ENCODE data around the gene GFRA4.
A peak's percentile ranks its signal among the peaks of the same experiment; 100 is the strongest.

Gene GFRA4, protein sequence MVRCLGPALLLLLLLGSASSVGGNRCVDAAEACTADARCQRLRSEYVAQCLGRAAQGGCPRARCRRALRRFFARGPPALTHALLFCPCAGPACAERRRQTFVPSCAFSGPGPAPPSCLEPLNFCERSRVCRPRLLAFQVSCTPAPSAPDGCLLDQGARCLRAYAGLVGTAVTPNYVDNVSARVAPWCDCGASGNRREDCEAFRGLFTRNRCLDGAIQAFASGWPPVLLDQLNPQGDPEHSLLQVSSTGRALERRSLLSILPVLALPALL

DNA sequence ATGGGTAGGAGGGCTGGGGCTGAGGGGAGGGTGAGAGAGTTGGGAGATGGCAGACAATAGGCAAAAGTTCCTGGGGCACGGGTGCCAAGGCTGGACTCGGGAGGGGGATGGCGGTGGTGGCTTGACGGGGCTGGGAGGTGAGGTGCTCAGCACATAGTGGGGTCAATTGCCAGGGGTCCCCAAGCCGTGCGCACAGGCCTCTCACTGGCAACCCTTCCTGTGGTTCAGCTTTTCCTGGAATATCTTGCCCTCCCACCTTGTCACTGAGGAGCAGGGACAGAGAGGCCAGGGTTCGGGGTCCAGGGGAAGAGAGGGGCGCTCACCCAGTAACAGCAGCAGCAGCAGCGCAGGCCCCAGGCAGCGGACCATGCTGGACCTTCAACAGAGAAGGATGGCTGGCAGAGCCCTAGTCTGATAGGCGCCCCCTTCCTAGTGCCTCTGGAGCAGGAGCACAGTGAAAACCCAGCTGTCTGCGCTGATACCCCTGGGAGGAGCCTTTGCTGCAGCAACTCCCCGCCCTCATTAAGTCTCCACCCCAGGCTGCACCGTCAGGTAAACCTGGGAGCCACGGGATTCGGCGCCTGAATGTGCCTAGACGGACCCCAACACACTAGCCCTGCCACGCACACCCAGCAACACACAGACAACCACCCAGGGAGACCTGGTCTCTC is at the start of gene GFRA4:
Gene GFRA4 (minus strand): TSS at position 369 of the 671 bp plus-strand sequence. CDS start 0 bp downstream, at position 369.
- DNase-seq = no peak

DNA sequence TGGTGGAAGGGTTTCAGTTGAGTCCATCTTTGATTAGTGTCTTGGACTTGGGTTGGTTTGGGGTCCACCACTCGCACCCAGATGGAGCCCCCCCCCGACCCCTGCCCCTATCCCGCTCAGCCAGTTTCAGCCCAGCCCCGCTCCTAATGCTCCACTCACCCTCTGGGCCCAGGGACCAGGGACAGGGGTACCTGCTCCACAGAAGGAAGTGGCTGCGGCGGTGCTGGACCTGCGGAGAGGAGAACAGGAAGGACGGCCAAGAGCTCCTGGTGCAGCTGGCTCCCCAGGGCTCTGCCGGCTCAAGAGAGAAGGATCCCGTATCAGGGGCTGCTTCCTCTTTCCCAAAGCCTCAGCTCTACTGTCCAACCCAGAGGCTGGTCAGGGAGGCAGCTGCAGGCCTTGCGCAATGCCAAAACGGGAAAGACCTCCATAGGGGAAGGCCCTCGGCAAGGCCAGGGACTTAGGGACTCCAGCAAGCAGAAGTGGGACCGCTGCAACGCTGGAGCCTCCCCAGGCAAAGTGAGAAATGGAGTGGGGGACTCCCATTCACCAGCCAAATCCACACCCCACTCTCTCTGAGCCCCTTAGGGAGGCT is 49.2 kb upstream of the GFRA4 start, which contains the start of gene SIGLEC1:
Gene SIGLEC1 (minus strand): TSS at position 322 of the 595 bp plus-strand sequence. CDS start 5,472 bp downstream, outside the sequence.
- DNase-seq = peak; percentile 5

DNA sequence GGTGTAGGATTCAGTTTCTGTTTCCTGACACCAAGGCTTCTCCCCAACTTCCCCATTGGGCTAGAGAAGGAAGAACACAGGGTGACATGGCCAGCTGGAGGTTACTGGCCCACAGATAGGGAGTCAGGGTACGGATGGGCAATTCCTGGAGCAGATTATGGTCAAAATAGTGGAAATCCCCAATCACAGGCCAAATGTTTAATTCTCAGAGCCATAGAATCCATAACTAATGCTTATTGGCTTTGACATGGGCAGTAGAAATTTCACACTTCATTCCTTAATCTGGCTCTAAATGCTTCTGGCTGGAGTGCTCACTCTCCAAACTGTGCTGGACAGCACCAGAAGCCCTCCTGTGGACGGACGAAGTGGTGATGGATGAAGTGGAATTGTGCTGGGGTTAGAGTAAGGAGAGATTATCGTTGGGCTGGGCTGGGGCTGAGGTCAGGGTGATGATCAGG is 48.3 kb upstream of the GFRA4 start:
- DNase-seq = no peak

DNA sequence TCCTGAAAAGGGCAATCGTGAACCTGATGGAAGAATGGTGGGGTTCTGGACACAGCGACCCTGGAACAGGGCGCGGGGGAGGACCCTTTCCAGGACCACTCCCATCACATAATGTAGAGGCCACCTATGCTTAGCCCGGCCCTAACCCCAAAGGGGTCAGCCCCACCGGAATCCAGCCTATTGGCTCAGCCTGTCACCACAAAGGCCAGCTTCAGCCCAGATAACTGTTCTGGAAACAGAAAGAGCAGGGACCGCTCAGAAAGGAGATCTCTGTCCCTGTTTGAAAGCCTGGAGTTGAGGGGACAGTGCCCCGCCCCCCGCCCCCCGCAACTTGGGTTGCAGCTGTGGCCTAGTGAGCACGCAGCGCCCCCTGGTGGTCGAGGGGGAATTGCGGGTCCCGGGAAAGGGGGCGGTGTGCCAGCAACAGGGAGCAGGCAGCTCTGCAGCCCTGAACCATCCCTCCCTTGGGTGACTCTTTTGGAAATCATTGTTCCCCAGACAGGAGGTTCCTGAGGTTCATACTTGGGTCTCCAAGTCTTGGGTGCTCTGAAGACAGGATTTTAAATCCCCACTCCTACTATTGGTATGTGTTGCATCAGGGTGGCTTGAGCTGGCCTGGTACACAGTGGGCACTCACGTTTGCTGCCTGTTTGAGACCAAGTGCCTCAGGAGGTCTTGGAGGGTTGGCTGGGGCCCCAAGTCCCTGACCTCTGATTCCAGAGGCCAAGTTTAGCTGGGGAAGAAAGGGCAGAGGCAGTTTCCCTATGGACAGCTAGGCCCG is 47.7 kb upstream of the GFRA4 start:
- peak; percentile 90 for DNase-seq

DNA sequence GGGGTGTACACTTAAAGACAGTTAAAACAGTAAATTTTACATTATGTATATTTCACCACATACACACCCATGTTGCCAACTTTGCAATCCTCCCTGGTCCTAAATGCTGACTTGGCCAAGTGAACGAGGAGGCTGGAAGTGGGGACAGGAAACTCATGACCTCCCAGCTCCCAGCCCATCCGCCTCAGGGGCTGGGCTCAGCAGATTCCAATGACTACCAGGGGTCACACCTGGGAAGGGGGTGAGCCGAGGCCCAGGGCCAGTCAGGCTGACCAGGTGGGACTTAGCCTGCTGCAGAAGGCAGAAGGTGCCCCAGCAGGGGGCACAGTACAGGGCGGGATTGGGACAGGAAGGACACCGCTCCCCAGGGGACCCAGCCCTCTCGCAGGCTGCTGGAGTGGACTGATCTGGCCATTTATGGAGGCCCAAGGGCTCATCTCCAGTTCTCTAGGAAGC is 46.8 kb upstream of the GFRA4 start:
- peak; percentile 41 for DNase-seq

DNA sequence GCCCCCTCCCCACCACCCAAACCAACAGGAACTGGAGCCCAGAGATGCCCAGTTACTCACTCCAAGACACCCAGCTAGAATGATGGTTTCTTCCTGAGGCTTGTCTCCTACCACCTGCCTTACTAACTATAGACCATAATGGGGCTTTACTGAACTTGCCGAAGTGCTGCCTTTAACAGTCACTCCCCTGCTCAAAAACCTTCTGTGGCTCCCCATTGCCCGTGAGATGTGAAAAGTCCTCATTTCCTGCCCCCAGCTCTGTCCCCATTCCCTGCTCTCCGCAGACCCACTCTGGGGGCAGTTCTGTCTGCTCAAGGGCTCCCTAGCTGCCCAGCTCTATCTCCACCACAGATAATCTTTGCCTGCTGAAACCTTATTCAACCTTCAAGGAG is 44.3 kb upstream of the GFRA4 start:
- peak; percentile 7 for DNase-seq

DNA sequence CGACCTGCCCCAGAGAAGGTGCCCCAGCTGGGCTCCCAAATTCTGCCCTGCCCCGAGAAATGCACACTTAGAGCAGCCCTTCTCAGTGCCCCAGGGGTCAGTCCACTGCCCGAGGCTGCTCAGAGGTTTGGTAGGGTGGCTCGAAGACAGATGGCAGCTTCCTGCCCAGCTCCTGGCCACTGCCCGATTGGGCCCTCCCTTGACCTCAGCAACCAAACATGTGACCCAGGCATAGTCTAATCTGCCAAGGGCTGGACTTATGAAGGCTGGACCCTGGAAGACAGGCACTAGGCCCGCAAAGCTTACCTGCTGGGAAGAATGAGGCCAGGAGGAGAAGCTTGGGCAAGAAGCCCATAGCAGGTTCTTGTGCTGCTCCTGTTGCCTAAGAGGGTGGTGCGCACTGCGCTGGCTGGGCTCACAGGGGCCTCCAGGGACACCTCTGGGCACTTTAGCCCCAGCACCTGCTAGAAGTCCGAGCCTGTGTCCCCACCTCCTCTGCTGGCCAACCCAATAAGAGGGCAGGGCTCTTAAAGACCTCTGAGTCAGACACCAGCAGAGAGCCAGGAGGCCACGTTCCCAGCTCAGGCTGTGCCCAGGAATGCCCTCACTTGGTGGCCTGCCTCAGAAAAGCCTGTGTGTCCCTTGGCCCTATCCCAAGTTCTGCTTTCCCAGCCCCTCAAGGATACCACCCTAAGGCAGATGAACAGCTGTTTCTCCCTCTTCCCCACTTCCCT is 43.7 kb upstream of the GFRA4 start:
- DNase-seq = peak; percentile 6

DNA sequence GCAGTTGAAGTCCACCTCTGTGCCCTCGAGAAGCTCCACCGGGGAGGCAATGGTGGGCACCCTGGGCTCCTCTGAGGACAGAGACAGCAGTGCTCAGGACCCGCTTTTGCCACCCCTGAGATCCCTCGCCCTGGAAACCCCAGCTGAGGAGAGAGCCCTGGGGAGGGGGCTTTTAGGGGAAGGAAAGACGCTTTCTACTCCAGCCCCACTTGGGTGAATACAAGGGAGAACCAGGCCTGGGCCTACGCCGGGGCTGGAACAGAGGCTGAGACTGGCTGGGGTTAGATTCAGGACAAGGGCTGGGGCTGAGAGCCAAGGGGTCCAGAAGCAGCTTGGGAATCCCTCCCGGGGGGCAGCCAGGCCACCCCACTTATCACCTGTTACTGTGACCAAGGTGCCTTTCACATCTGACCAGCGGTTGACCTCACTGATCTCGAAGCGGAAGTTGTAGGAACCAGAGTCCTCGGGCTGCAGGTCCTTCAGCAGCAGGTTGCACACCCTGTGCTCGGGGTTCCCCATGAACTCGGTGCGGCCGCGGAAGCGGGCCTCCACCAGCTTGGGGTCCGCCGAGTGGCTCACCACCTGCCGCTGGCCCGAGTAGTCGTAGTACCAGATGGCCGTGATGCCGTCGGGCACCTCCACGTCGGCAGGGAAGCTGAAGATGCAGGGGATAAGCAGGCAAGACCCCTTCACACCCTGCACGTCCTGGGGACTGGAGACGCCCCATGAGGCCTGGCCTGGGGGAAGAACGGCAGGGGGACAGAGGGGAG is 43.0 kb upstream of the GFRA4 start:
- peak; percentile 2 for DNase-seq

DNA sequence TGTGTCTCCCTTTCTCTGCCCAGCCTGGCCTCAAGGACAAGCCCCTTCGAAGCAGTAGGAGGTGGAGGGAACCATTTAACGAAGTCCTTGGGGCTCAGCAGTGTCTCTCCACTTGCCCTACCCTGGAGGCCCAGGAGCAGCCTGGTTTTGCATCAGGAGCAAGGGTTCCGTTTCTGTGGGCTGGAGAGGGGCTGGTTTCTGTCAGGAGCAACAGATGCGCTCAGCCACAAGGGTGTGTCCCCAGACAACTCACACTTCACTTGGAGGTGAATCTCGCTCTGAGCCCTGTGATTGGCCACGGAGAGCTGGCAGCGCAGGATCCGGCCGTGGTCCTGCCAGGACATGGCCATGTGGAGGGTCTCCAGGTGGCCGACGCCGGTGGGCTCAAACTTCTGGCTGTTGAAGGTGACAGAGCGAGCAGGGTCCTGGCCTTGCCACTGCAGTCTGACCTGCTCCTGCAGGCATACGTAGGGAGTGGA is 42.3 kb upstream of the GFRA4 start:
- DNase-seq = peak; percentile 6

DNA sequence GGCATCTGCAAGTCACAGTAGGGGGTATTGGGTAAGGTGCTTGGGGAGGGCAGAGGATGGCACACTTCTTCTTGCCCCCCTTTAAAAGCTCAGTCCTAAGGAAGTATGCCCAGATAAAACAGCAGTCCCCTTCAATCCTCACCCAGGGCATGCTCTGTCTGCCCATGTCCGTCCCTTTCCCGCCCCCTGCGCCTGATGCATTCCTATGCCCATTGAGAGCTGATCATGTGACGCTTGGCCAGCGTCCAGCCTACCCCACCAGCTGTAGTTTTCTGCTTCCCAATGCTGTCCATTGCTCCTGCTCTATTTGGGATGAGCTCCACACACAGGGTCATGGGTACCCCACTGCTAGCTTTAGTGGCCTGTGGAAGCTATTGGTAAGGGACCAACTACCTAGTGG is 40.9 kb upstream of the GFRA4 start:
- peak; percentile 6 for DNase-seq

DNA sequence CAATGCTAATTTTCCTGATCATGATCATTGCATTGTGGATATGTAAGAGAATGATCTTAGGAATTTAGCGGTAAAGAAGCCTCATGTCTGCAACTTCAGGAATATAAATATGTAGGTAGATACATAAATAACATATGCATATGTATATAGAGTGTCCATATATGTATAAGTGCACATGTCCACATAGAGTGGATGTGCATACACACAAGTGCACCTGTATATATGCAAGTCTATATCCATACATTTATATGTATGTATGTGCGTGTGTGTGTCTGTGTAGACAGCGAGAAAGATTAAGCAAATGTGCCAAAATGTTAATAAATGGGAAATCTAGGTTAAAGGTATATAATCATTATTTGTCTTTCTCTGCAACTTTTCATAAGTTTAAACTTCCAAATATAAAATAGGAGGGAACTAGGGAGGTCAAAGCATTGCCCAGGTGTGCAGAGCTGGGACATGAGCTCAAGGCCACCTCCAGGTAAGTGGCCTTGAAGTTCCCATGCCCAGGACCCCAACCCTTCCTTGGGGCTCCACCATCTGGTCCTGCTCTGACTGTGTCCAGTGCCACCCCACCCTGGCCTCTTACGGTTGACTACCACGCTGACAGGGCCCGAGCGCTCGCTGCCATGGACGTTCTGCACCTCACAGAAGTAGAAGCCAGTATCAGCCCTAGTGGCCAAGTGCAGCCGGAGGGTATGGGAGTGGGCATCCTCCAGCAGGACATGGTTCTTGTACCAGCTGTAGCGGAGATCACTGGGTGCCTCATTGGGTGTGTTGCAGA is 39.6 kb upstream of the GFRA4 start:
- peak; percentile 12 for DNase-seq

DNA sequence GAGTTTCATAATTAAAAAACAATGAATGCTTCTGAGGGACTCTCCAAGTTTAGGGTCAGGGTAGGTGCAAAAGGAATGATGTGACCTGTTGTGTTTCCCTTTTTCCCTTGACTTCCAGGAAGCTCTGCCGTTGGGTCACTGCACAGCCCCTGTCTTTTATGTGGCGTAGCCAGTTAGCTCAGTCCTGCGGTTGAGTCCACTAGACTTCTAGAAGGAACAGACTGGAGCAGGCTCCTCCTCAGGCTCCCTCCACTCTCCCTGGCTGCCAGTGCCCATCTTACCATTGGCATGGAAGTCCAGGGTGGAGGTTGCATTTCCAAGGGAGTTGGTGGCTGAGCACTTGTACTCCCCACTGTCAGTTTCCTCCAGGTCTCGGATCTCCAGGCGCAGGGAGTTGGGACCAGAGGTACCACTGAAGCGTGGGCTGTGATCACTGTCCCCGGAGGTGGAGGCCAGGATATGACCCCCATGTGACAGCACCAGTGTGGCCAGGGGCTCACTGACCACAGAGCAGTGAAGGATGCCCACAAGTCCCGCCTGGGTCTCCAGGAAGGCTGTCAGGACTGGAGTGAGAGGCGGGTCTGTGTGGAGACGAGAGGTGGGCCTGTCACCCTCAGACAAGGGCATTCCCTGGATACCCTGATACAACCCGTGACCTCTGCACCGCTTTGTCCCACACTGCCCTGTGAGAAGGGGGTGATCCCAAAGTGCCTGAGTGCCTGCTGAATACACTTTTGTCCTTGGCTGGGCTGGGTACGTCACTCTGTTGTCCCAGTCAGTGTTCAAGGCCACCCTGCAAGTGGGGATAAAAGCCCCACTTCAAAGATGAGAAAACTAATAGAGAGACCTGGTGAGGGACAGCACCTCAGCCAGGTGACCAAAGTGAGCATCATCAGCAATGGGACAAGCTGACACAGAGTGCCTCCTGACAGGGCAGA is 38.1 kb upstream of the GFRA4 start:
- DNase-seq = peak; percentile 4

DNA sequence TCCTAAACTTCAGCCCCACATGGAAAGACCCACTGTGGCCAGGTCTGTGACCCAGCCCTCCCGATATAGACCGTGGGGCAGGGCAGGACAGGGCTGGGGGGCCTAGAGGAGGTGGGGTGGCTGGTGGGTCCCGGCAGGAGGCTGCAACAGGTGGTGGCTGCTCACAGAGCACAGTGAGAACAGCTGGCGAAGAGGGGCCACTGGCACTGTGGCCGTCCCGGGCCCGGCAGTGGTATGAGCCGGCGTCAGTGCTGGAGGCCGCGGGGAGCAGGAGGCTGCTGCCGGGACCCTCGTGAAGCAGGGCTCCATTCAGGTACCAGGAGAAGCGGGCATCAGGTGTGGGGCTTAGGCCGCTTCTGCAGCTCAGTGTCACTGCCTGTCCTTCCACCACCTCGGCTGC is 35.8 kb upstream of the GFRA4 start:
- peak; percentile 6 for DNase-seq

DNA sequence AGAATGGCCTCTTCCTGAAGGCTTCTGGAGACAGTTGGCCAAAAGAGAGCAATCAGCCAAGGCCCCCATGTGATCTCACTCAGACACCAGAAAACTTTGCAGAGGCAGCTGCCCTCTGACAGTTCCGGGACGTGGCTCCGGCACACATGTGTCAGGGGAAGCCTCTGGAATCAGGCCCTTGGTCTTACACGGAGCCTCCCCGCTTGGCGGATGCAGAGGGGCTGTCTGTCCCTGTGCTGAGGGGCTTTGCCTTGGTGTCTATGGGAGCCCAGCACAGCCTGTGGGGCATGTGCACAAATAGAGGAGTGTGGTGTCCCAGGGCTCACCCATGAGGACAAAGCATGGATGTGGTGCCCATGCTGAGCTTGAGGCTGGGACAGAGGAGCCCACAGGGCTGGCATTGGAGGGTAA is 35.4 kb upstream of the GFRA4 start:
- DNase-seq = no peak

DNA sequence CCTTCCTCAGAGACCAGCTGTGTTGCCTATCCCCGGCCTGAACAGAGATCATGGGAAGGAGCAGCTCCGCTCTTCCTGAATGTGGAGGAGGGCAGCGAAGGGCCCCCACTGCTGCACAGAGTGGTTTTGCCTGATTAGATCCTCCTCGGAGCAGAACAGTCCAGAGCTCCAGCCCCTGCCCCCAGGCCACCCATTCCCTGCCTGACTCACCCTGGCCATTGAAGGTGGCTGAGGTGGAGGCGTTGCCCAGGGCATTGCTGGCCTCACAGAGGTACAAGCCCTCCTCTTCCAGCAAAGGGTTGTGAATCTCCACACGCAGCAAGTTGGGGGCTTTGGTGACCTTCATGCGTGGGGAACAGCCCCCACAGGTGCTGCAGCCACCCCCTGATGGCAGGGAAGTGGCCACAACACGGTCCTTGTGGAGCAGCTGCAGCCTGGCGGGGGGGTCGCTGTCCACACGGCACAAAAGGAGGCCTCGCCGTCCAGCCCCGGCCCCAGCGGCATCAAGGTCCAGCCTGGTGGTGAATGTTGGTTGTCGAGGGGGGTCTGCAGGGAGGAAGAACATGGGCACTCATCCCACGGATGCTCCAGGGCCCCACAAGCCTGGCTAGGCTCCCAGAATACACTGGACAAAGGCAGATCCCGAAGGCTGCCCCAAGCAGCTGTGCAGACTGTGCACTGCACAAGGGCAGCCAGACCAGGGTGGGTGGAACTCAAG is 34.5 kb upstream of the GFRA4 start:
- DNase-seq = no peak

DNA sequence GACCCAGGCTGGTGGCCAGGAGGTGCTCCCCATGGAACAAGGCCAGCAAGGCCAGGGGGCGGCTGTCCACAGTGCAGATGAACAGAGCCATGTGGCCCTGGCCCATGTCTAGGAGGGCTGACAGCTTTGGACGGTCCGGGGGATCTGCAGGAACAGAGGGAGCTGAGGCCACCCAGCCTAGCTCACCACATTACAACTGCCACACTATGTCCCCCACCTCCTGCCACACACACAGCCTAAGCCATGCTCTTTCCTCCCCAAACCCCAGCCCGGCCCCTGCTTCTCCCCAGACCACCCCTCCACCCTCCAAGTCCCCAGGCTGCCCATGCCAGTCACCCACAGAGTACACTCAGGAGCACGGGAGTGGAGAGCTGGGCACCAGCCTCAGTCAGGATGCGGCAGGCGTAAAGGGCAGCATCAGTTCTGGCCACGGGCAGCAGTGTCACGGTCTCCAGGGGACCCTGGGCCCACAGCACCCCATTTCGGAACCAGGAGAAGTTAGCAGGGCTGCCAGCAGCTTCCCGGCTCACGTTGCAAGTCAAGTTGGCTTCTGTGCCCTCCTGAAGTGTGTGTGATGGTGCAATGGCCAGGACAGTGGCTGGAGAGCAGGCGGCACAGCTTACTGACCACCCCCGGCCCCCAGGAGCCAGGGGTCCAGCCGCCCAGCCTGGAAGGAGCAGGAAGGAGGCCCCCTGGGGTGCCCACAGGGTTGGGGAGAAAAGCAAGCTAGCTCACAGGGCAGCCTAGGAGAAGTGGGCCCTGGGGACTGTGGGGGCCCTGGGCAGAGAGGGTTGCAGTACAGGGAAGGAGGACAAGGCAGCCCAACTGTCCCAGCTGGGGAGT is 33.8 kb upstream of the GFRA4 start:
- no peak for DNase-seq

DNA sequence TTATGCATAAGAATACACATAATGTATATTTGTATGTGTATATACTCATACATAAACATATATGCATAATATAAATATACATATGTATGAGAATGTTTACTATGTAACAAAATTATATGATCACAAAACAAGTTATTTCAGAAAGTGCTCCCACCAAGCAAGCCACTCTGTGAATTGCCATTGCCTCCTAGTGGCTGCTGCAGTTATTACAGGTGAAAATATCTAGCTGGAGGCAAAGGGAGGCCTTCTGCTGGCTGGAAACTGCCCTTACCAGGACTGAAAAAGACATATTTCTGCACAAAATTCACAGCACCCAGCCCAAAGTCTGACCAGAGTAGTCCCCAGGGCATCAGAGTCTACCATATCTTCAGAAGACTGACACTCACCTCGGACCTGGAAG is 33.0 kb upstream of the GFRA4 start:
- DNase-seq = no peak

DNA sequence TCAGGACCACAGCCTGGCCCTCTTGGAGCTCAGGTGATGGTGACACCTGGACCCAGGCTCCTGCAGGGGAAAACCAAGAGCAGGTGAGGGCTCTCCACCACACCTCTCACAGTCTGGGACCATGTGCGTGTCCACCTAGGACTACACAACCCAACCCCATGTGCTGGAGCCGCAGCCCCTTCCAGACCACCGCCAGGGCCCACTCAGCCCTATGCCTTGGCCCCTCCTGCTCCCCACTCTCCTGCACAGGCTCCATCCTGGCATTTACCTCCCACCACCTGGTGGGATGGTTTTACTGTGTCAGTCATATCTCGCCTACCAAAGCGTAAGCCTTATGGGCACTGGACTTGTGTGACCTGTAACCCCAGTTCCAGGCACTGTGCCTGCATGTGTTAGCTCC is 31.7 kb upstream of the GFRA4 start:
- no peak for DNase-seq
